ENCODE measurements around the gene FOXD2. TPM values are rescaled to one million over a fixed set of nuclear protein-coding genes. Genes with fewer than 3 reads are reported as not detected.

FOXD2 gene
- total RNA-seq, 1 donor from 2014 or later: 0.13 TPM

DNA sequence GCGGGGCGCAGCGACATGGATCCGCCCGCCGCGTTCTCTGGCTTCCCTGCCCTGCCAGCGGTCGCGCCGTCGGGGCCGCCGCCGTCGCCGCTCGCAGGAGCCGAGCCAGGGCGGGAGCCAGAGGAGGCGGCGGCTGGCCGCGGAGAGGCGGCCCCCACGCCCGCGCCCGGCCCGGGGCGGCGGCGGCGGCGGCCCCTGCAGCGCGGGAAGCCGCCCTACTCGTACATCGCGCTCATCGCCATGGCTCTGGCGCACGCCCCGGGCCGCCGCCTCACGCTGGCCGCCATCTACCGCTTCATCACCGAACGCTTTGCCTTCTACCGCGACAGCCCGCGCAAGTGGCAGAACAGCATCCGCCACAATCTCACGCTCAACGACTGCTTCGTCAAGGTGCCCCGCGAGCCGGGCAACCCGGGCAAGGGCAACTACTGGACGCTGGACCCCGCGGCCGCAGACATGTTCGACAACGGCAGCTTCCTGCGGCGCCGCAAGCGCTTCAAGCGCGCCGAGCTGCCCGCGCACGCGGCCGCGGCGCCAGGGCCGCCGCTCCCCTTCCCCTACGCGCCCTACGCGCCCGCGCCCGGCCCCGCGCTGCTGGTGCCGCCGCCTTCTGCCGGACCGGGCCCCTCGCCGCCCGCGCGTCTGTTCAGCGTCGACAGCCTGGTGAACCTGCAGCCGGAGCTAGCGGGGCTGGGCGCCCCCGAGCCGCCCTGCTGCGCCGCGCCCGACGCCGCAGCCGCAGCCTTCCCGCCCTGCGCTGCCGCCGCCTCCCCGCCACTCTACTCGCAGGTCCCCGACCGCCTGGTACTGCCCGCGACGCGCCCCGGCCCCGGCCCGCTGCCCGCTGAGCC is 21.3 kb upstream of the FOXD2 start:
- no peak for DNase-seq (ENCODE audit: low spot score)

DNA sequence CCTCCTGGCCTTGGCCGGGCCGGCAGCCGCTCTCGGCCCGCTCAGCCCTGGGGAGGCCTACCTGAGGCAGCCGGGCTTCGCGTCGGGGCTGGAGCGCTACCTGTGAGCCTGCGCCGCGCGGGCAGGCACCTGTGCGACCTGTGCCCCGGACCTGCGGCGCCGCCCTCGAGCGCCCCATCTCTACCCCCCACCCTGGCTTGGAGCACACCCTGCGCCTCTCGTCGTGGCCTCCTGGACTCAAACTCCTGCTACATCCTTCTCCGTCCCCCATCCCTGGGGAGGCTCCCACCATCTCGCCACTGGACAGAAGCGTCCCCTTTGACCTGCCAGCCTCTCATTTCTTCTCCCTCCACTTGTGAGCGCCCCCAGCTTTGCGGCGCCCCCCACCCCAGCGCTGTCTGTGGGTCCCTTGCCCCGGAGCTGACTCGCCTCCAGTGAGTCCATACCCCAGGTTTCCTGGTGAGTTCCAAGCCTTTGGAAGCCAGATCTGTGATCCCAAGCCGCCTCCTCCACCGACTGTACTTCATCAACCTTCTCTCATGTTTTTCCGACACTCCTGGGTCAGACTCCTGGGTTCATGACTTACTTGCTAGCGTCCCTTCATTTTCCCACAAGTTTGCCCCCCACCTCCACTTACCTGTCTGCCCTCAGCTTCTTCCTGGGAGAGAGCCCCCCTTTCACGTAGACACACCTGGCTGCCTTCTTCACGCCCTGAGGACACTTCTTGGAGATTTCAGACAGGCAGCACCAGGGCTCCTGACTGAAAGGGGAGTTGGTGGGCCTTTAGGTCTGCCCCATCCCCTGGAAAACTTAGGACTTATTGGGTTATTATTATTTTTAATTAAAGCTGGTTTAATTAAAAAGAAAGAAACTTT is 20.4 kb upstream of the FOXD2 start:
- DNase-seq (ENCODE audit: low spot score): no peak

DNA sequence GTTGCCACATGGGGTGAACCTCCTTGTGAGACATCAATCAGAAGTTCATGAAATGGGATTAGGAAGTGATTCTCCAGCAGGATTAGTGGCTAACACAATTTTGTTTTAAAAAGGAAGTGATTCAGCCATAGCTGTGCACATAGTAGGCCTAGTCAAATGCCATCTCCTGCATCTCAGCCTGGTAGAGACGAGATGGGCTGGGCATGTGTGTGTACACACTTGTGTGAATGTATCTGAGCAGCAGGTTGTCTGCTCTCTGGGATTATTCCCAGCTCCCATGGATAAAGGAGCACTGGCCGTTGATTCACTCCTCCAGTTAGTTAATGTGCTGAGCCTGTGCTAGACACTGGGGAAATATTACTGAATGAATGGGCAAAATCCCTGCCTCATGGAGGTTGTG is 19.7 kb upstream of the FOXD2 start:
- no peak for DNase-seq (ENCODE audit: low spot score)

DNA sequence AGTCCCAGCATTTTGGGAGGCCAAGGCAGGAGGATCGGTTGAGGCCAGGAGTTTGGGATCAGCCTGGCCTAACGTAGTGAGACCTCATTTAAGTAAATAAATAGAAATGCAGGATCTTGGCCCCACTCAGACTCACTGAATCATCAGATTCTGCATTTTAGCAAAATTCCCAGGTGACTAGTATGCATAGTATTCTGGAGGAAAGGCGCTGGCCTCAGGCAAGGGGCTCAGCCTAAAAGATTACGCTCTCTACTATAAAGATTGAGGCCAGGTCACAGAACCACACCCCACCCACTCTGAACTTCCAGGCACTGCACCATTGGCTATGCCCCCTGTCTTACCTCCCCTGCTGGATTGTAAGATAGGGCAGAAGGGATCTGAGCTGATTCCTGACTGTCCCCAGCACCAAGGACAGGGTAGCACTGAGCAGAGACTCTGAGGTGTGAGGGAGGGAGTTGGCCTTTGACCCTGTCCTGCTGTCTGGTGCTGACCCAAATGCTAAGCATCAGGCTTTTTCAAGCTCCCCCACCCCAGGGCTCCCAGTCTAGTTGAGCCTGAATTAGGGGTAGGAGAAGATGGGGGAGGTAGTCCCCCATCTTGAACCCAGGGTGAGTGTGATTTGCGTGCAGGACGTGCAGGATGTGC is 19.0 kb upstream of the FOXD2 start:
- no peak for DNase-seq (ENCODE audit: low spot score)

DNA sequence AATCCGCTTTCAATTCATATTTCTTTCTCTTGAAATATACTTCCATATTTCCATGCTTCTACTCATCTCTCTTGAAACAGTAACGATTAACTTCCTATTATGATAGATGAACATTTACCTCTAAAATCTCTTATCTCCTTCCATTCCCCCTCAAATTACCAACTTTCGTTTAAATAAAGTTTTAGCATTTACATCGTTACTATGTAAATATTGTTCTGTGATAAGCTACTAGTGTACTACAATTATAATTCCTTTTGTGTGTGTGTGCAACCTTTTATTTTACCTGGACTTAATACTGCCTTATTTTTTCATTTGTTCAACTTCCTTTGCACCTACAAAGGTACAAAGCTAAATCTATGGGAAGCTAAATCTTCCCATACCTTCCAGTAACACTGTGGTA is 17.3 kb upstream of the FOXD2 start:
- DNase-seq (ENCODE audit: low spot score): no peak

DNA sequence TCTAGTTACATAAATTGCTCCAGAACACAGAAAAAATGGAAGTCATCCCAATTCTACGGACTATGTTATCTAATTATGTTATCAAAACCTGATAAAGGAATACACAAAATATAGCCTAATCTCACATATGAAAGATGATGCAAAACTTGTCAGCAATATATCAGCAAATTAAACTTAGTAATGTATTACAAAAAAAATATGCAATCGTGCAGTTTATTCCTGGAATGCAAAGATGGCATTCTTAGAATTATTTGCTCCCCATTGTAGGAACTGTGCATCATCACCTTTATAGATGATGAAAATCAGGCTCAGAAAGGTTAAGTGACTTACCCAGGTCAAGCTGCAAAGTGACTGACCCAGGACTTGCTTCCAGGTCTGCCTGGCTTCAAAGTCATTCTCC is 14.0 kb upstream of the FOXD2 start:
- DNase-seq (ENCODE audit: low spot score): no peak

DNA sequence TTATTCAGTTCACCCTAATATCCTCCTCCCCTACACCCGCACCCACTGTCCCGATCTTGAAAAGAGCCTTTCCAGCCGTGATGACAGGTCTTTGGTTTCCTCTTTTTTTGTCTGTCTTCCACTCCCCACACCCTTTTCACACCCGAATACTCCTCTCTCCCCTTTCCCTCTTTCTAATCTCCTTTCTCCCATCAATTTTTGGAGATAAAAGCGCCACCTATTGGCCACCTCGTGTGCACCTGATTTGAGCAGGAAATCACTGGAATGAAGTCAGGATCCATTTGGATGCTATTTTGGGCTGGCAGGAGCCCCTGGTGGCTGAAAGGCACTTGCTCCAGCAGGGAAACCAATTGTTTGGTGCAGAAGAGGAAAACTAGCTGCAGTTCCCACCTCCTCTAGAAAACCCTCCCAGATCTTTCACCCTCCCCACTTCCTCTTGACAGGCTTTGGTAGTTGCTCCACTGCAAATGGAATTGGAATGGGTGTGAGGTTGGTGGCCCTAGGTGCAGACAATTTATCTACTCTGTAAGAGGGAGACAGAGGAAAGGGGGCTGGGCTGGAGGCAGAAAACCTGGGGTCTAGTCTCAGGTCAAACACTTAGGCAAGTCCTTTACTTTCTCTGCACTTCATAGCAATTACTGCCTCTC is 13.4 kb upstream of the FOXD2 start:
- DNase-seq (ENCODE audit: low spot score): no peak

DNA sequence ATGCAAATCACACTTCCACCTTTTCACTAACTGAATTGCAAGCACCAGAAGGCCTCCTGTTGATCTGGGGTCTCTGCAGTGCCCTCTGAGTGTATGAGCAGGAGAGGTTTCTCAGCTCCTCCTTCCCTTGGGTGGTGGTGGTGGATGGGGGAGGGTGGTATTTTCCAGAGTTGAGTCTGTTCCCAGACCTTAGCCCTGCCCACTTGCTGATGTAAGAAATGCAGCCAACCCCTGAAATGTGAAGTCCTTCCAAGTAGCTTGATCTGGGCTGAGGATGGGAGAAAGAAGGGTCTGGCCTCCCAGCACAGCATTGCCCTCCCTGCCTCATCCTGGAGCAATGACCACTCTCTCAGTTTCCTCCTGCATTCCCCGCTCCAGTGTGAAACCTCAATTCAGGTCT is 6.3 kb upstream of the FOXD2 start:
- no peak for DNase-seq (ENCODE audit: low spot score)

DNA sequence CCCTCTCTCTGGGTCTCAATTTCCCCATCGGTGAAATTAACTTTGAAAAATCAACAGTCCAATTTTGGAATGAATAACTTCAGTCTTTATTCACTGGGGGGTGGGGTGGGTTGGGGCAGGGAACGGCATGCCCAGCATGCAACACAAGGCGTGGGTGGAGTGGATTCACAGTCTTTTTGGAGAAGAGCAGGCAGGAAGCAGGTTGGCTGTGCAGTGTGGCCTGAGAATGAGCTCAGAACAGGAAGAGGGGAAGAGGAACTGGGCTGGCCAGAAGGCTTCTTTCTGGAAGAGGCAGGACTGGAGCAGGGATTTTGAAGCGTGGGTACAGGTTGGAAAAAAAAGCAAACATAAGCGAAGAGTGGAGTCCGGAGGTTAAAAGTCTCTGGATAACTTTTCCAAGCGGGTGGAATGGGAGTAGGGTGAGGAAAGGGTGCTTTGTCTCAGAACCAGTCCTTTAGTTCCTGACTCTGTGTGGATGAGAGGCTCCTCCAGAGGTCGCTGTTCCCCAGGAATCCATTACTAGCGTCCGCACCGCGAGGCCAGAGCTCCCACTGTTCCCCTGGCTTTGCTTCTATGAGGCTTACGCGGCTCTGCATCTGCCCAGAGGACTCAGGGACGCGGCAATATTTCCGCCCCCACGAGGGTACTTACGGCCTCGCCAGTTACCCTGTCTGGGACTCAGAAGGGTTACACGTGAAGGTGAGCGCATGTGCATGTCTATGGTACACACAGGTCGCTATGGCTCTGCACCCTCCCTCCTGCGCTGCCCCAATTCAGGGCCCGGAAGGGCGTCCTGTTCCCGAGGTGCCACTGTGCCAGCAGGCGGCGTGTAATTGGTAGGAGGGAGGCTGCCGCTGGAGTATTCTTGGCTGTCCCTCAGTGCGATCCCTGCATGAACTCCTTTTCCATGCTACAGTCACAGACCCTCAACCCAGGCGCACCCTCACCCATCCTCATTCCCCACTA is 5.5 kb upstream of the FOXD2 start:
- DNase-seq (ENCODE audit: low spot score): no peak

DNA sequence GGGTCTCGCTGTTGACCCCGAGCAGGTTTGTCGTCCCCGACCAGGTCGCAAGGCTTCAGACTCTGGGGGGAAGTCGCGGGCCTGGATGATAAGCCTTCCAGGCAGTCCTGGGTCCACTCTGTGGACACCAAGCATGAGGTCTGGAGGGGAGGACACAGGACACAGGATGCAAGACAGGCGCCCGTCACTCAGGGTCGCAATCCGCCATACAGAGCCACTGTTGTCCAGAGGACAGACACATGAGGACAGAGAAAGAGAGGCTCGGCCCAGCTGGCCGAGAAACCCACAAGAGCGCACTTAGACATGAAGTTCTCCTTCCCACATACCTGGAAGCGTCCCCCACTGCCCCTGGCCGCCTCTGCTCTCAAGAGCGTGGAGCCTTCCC is 4.8 kb upstream of the FOXD2 start:
- no peak for DNase-seq (ENCODE audit: low spot score)

DNA sequence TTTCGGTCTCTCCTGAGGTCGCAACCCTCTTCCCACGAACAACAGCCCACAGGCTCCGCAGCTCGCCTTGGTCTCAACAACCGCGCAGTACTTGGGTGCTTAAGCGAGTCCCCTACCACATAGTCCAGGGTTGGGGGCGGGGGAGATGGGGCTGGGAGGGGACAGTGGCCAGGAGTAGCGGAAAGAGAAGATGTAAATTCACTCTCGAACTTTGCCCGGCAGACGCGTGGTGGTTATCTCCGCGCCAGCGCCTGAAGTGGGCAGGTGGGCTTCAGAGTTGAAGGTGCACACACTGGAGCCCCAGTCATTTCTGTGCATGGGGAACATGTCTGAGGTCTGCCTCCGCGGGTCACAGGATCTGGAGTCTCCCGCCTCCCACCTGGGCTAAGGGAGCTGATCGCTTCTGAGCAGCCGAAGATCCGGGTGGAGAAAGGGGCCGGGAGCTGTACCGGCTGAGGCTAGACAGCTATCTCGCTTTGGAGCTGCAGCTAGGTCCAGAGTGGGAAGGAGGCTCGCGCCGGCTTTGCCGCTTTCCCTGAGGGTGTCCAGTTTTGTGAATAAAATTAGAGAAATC is 4.3 kb upstream of the FOXD2 start:
- DNase-seq (ENCODE audit: low spot score): no peak

DNA sequence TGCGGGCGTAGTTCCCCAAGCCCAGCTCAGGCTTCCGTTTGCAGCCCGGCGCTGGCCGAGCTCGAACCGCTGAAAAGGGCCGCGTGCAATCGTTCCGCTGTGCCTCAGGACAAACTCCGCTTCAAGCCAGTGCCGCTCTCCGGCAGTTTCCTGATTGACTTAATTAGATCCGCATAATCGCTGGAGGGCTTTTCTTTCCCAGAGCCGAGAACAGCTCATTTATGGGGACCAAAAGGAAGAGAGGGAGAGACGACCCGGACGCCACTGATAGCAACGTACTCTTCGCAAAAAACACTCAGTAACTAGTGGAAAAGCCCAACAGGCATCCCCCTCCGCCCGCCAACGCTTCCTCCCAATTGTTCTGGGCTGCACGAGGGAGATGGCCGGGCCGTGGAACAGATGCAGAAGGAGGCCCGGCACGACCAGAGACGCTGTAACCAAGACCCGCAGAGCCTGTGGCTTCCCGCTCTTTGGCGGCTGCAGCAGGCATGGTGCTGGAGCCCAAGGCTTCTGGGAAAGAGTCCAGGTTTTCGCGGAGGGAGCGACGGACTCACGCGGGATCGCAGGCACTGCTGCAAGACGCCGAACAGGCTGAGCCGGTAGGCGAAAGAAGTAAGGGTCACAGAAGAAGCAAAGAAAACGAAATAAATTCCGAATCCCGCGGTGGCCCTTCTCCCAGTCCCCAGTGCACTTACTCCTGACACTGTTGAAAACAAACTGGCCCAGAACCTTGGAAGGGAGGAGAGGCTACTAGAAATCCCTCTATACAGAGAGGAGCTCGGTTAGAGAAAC is 3.6 kb upstream of the FOXD2 start:
- no peak for DNase-seq (ENCODE audit: low spot score)

DNA sequence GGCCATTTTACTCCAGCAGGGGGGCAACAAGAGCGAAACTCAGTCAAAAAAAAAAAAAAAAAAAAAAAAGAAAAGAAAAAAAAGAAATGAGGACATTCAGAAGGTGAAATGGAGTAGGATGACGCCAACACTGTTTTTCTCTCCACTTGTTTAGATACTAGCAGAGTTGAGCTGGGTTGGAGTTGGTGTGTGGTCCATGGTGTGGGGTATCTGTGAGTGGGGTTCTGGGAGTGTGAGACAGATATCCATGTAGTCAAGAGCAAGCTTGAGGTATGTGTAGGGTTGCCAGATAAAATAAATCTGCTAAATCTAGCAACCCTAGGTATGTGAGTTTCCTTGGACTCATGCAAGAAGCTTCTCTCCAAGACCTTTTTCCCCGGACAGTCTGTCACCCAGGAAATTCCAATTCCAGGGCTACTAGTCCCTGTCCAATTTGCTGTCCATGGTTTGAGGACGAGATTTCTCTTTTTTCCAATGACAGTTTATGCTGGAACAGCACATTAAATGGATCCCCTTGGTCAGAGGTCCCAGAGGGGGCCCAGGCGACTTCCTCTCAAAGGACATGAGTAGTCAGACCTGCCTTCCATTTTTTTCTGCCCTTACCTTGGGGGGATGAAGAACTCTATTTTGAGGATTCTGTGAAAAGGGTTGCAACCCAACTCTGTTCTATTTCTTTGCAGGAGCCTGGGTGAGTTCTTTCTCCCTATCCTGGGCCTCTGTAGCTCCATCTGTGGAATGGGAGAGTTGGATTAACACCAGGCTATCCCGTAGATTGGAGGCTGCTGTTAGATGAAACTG is 2.1 kb upstream of the FOXD2 start:
- DNase-seq (ENCODE audit: low spot score): no peak

DNA sequence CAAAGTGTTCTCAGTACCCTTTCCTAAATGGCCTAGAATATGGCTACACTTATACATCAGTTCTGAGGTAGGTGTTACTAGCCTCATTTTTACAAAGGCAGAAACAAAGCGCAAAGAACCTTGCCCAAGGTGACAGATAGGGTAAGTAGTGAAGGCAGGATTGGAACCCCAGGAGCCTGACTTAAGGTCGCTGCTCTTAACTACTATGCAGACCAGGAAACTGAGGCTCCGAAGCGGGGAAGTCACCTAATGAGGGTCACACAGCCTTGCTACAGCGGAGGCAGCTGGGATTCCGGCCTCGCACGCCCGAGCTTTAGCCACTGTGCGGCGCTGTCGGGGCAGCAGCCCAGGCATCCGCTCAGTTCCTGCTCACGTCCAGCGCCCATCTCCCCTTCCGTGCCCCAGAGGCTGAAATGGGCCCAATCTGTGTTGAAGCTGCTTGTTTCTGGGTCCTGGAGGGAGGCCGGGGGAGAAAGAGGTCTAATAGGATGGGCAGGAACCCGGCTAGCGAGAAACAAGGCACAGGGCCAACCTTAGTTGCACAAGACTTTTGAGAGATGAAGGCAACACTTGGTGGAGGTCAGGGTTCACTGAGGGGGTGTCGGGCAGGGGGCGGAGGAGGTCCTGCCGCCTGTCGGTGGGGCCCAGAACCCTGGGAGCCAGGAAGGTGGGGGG is 1.4 kb upstream of the FOXD2 start:
- no peak for DNase-seq (ENCODE audit: low spot score)

DNA sequence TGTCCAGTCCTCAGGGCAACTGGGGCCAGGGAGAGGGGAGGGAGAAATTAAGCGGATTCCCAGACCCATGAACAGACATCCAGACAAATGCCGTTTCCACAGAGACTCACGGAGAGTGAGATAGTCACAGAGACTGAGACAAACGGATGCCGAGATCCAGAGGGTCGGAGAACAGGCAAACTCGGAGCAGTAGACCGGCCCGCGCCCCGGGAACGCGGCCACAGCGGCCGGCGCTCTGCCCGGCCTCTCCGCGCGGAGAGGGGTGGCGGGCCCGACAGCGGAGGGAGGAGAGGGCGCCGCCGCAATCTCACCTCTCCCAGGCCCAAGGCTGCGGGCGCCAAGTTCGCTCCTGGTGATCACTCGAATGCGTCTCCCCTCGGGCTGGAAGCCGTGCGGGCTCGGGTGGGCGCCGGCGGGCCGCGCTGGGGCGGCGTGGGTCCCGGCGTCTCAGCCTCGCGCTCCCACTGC is 831 bp upstream of the FOXD2 start:
- DNase-seq (ENCODE audit: low spot score): no peak

DNA sequence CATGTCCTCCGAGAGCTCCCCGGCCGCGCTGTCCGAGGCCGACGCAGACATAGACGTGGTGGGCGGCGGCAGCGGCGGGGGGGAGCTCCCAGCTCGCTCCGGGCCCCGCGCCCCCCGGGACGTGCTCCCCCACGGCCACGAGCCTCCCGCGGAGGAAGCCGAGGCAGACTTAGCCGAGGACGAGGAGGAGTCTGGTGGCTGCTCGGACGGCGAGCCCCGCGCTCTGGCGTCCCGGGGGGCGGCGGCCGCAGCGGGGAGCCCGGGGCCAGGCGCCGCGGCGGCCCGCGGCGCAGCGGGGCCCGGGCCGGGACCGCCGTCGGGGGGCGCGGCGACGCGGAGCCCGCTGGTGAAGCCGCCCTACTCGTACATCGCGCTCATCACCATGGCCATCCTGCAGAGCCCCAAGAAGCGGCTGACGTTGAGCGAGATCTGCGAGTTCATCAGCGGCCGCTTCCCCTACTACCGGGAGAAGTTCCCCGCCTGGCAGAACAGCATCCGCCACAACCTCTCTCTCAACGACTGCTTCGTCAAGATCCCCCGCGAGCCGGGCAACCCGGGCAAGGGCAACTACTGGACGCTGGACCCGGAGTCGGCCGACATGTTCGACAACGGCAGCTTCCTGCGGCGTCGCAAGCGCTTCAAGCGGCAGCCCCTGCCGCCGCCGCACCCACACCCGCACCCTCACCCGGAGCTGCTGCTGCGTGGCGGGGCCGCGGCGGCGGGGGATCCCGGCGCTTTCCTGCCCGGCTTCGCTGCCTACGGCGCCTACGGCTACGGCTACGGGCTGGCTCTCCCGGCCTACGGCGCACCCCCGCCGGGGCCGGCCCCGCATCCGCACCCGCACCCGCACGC is 547 bp downstream of the FOXD2 start:
- DNase-seq (ENCODE audit: low spot score): no peak

Data from mesenteric fat pad (tissue), 1 donor.